Measurements from ENCODE around the gene IFT88. TPM values are rescaled to one million over a fixed set of nuclear protein-coding genes. Genes with fewer than 3 reads are reported as not detected.

The IFT88 gene, protein sequence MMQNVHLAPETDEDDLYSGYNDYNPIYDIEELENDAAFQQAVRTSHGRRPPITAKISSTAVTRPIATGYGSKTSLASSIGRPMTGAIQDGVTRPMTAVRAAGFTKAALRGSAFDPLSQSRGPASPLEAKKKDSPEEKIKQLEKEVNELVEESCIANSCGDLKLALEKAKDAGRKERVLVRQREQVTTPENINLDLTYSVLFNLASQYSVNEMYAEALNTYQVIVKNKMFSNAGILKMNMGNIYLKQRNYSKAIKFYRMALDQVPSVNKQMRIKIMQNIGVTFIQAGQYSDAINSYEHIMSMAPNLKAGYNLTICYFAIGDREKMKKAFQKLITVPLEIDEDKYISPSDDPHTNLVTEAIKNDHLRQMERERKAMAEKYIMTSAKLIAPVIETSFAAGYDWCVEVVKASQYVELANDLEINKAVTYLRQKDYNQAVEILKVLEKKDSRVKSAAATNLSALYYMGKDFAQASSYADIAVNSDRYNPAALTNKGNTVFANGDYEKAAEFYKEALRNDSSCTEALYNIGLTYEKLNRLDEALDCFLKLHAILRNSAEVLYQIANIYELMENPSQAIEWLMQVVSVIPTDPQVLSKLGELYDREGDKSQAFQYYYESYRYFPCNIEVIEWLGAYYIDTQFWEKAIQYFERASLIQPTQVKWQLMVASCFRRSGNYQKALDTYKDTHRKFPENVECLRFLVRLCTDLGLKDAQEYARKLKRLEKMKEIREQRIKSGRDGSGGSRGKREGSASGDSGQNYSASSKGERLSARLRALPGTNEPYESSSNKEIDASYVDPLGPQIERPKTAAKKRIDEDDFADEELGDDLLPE
- total RNA-seq, result 16.4 and 17.3 TPM in 2 replicates

- Mint-ChIP-seq H3K36me3 (ENCODE audit: low read depth) (peaks cover 6% of the 10 kb centered on the region), H3K9me3 (peaks cover 9% of the 10 kb centered on the region), H3K4me1 (peaks cover 18% of the 10 kb centered on the region), H3K27ac (peak within 1 kb of the TSS; percentile 89), H3K4me3 (peak within 1 kb of the TSS; percentile 92), H3K27me3 (no peaks in the 10 kb centered on the region)
- TF ChIP-seq, protein P1, sequence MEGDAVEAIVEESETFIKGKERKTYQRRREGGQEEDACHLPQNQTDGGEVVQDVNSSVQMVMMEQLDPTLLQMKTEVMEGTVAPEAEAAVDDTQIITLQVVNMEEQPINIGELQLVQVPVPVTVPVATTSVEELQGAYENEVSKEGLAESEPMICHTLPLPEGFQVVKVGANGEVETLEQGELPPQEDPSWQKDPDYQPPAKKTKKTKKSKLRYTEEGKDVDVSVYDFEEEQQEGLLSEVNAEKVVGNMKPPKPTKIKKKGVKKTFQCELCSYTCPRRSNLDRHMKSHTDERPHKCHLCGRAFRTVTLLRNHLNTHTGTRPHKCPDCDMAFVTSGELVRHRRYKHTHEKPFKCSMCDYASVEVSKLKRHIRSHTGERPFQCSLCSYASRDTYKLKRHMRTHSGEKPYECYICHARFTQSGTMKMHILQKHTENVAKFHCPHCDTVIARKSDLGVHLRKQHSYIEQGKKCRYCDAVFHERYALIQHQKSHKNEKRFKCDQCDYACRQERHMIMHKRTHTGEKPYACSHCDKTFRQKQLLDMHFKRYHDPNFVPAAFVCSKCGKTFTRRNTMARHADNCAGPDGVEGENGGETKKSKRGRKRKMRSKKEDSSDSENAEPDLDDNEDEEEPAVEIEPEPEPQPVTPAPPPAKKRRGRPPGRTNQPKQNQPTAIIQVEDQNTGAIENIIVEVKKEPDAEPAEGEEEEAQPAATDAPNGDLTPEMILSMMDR (IDR thresholded peaks at IDR 0.05), result no peak
- ChIA-PET CTCF (no interaction called here), POLR2A (interaction anchor here (1.2 to 2.3 kb wide), 2 partner anchors 21 to 41 kb away, joined by 4 to 14 read pairs; partner anchors contain the start of gene CRYL1)
- DNase-seq, result peak; percentile 92
- intact Hi-C loops (cut with micrococcal nuclease), result loop anchor here (1.0 to 5.0 kb wide), 8 partner anchors 23 to 1036 kb away; partner anchors contain the start of genes EEF1AKMT1 and XPO4
- peak; percentile 90 for ATAC-seq (ENCODE audit: low read depth)
These were observed at the start of gene IFT88 for GRCh38 chr13:20566898-20567874. IFT88 (plus strand) TSS chr13:20567157; CDS start chr13:20574386, 7,229 bp downstream.

GRCh38 chr13:20518660-20519100 lies 48.3 kb upstream of the IFT88 start:
- ChIA-PET POLR2A (no interaction called here), CTCF (no interaction called here)
- no peak for ATAC-seq (ENCODE audit: low read depth)
- Mint-ChIP-seq H3K9me3 (no peaks in the 10 kb centered on the region), H3K36me3 (ENCODE audit: low read depth) (no peaks in the 10 kb centered on the region), H3K27me3 (no peaks in the 10 kb centered on the region), H3K4me3 (no peak overlapping the region), H3K4me1 (peaks cover 4% of the 10 kb centered on the region), H3K27ac (no peak overlapping the region)
- TF ChIP-seq, protein P1 (IDR thresholded peaks at IDR 0.05), result no peak
- intact Hi-C loops (cut with micrococcal nuclease), result no loop called here
- no peak for DNase-seq

DNA sequence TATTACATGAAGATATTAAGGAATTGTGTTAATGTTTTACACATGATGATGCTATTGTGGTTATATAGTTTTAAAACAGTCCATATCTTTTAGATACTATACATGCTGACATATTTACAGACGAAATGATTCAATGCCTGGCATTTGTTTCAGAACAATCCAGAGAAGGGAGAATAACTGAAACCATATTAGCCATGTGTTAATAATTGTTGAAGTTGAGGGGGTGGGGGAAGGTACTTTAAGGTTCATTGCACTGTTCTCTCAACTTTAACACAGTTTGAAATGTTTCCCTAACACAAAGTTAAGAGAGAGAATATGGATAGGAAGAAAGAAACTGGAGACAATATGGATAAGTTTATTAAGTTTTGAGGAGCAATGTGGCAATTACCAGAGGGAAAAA lies 47.1 kb upstream of the IFT88 start:
- ChIA-PET CTCF (no interaction called here), POLR2A (no interaction called here)
- H3K4me3 Mint-ChIP-seq, result no peak overlapping the region
- DNase-seq (no peak), ATAC-seq (ENCODE audit: low read depth) (no peak)
- intact Hi-C loops (cut with micrococcal nuclease), result loop anchor here (10.0 kb wide), 1 partner anchor 1155 kb away; the partner anchor contains the start of gene FGF9
- no peaks in the 10 kb centered on the region for H3K9me3 Mint-ChIP-seq
- no peak overlapping the region for H3K27ac Mint-ChIP-seq
- no peaks in the 10 kb centered on the region for H3K36me3 Mint-ChIP-seq (ENCODE audit: low read depth)
- TF ChIP-seq, protein P1 (IDR thresholded peaks at IDR 0.05), result no peak
- H3K27me3 Mint-ChIP-seq, result no peaks in the 10 kb centered on the region
- peaks cover 8% of the 10 kb centered on the region for H3K4me1 Mint-ChIP-seq

- DNase-seq (no peak), ATAC-seq (ENCODE audit: low read depth) (no peak)
- Mint-ChIP-seq H3K9me3 (no peaks in the 10 kb centered on the region), H3K4me1 (peaks cover 15% of the 10 kb centered on the region), H3K4me3 (no peak overlapping the region), H3K27ac (no peak overlapping the region), H3K27me3 (no peaks in the 10 kb centered on the region), H3K36me3 (ENCODE audit: low read depth) (no peaks in the 10 kb centered on the region)
- intact Hi-C loops (cut with micrococcal nuclease), result loop anchor here (10.0 kb wide), 1 partner anchor 1153 kb away; the partner anchor contains the start of gene FGF9
- TF ChIP-seq, protein P1 (IDR thresholded peaks at IDR 0.05), result no peak
- ChIA-PET POLR2A (no interaction called here), CTCF (interaction anchor here (0.5 to 0.6 kb wide), 2 partner anchors 355 to 836 kb away, joined by 3 read pairs; no protein-coding TSS in a partner anchor)
These were observed 45.4 kb upstream of the IFT88 start for GRCh38 chr13:20521364-20522115.
